ENCODE measurements around the gene LILRA2.

GRCh38 chr19:54620464-54620863 is 46.9 kb downstream of the LILRA2 start:
- TF ChIP-seq, protein P1, sequence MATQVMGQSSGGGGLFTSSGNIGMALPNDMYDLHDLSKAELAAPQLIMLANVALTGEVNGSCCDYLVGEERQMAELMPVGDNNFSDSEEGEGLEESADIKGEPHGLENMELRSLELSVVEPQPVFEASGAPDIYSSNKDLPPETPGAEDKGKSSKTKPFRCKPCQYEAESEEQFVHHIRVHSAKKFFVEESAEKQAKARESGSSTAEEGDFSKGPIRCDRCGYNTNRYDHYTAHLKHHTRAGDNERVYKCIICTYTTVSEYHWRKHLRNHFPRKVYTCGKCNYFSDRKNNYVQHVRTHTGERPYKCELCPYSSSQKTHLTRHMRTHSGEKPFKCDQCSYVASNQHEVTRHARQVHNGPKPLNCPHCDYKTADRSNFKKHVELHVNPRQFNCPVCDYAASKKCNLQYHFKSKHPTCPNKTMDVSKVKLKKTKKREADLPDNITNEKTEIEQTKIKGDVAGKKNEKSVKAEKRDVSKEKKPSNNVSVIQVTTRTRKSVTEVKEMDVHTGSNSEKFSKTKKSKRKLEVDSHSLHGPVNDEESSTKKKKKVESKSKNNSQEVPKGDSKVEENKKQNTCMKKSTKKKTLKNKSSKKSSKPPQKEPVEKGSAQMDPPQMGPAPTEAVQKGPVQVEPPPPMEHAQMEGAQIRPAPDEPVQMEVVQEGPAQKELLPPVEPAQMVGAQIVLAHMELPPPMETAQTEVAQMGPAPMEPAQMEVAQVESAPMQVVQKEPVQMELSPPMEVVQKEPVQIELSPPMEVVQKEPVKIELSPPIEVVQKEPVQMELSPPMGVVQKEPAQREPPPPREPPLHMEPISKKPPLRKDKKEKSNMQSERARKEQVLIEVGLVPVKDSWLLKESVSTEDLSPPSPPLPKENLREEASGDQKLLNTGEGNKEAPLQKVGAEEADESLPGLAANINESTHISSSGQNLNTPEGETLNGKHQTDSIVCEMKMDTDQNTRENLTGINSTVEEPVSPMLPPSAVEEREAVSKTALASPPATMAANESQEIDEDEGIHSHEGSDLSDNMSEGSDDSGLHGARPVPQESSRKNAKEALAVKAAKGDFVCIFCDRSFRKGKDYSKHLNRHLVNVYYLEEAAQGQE (IDR thresholded peaks at IDR 0.05; ENCODE audit: unreplicated experiment), result no peak
- no peak for TF ChIP-seq EZH2 (IDR thresholded peaks at IDR 0.05; ENCODE audit: low read depth, unreplicated experiment)
- TF ChIP-seq, protein P2, sequence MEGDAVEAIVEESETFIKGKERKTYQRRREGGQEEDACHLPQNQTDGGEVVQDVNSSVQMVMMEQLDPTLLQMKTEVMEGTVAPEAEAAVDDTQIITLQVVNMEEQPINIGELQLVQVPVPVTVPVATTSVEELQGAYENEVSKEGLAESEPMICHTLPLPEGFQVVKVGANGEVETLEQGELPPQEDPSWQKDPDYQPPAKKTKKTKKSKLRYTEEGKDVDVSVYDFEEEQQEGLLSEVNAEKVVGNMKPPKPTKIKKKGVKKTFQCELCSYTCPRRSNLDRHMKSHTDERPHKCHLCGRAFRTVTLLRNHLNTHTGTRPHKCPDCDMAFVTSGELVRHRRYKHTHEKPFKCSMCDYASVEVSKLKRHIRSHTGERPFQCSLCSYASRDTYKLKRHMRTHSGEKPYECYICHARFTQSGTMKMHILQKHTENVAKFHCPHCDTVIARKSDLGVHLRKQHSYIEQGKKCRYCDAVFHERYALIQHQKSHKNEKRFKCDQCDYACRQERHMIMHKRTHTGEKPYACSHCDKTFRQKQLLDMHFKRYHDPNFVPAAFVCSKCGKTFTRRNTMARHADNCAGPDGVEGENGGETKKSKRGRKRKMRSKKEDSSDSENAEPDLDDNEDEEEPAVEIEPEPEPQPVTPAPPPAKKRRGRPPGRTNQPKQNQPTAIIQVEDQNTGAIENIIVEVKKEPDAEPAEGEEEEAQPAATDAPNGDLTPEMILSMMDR (conservative IDR thresholded peaks at IDR 0.05; ENCODE audit: low read depth in 2 of 2), result no peak
- no peak for TF ChIP-seq EZH2phosphoT487 (IDR thresholded peaks at IDR 0.05; ENCODE audit: unreplicated experiment)
- TF ChIP-seq POLR2AphosphoS5 (IDR thresholded peaks at IDR 0.05; ENCODE audit: low read depth), result no peak
- TF ChIP-seq CREB1 (CRISPR knock-in tag; IDR thresholded peaks at IDR 0.05; ENCODE audit: low read depth), result no peak
